GM23338 (cell line): Measurements from ENCODE around the gene RNF130. TPM values are rescaled to one million over a fixed set of nuclear protein-coding genes. Genes with fewer than 3 reads are reported as not detected.

Experiments
- ATAC-seq: fragments of 200-7000 bp; cut with Tn5 transposase; 3 replicates; pipeline ENCODE4 v1.9.1; 2020
- DNase-seq: peaks from one replicate; pipeline ENCODE4 v3.0.0-alpha.2; 2015; ENCODE audit warnings: low spot score
- H2AFZ ChIP-seq: fragments of 200-600 bp; sonication (generic); 2 replicates; pipeline ENCODE4 v1.8.0; 2016; ENCODE audit warnings: antibody characterized with exemption, mild to moderate bottlenecking, moderate library complexity
- H3F3A ChIP-seq: fragments of 200-600 bp; sonication (generic); replicated peaks from 2 replicates; pipeline ENCODE4 v1.8.0; 2017; ENCODE audit warnings: antibody characterized with exemption, mixed run types, low read depth
- H3K27ac ChIP-seq: fragments of 200-600 bp; sonication (generic); 2 replicates; pipeline ENCODE4 v1.6.1; 2016; ENCODE audit warnings: low read depth
- H3K27me3 ChIP-seq: fragments of 200-600 bp; sonication (generic); 2 replicates; pipeline ENCODE4 v1.8.0; 2016; ENCODE audit warnings: mild to moderate bottlenecking, mixed run types, moderate library complexity; ENCODE audit not compliant: insufficient read depth
- H3K36me3 ChIP-seq: fragments of 200-600 bp; sonication (generic); 2 replicates; pipeline ENCODE4 v1.8.0; 2016; ENCODE audit warnings: mild to moderate bottlenecking; ENCODE audit not compliant: insufficient read depth
- H3K4me1 ChIP-seq: fragments of 200-600 bp; sonication (generic); 2 replicates; pipeline ENCODE4 v1.8.0; 2016; ENCODE audit warnings: mild to moderate bottlenecking, moderate library complexity; ENCODE audit not compliant: insufficient read depth
- H3K4me2 ChIP-seq: fragments of 200-600 bp; sonication (generic); 2 replicates; pipeline ENCODE4 v1.7.1; 2017; ENCODE audit warnings: mixed run types
- H3K4me3 ChIP-seq: fragments of 200-600 bp; sonication (generic); 2 replicates; pipeline ENCODE4 v1.6.1; 2016; ENCODE audit warnings: mixed run types
- H3K79me2 ChIP-seq: fragments of 200-600 bp; sonication (generic); replicated peaks from 2 replicates; pipeline ENCODE4 v1.8.0; 2017; ENCODE audit warnings: mild to moderate bottlenecking; ENCODE audit not compliant: insufficient read depth
- H3K9me2 ChIP-seq: fragments of 200-600 bp; sonication (generic); 2 replicates; pipeline ENCODE4 v1.8.0; 2017; ENCODE audit not compliant: insufficient read depth
- H4K20me1 ChIP-seq: fragments of 200-600 bp; sonication (generic); replicated peaks from 2 replicates; pipeline ENCODE4 v1.8.0; 2017; ENCODE audit warnings: mild to moderate bottlenecking; ENCODE audit not compliant: insufficient read depth
- H3K27ac Mint-ChIP-seq: 2 replicates; pipeline ENCODE4 v1.8.0; 2020; ENCODE audit warnings: inconsistent platforms, mild to moderate bottlenecking, moderate library complexity, mixed read lengths
- H3K27me3 Mint-ChIP-seq: 3 replicates; pipeline ENCODE4 v1.8.0; 2022; ENCODE audit warnings: low read depth, mild to moderate bottlenecking, moderate library complexity, mixed read lengths, inconsistent platforms; ENCODE audit not compliant: insufficient read depth, poor library complexity
- H3K36me3 Mint-ChIP-seq: 3 replicates; pipeline ENCODE4 v1.8.0; 2021; ENCODE audit warnings: low read depth, mild to moderate bottlenecking, inconsistent platforms, moderate library complexity, mixed read lengths
- H3K4me1 Mint-ChIP-seq: 3 replicates; pipeline ENCODE4 v1.8.0; 2020; ENCODE audit warnings: mild to moderate bottlenecking, inconsistent platforms, mixed read lengths
- H3K4me3 Mint-ChIP-seq: 3 replicates; pipeline ENCODE4 v1.8.0; 2021; ENCODE audit warnings: moderate library complexity, mild to moderate bottlenecking, inconsistent platforms, mixed read lengths
- H3K9me3 Mint-ChIP-seq: 3 replicates; pipeline ENCODE4 v1.8.0; 2020; ENCODE audit warnings: moderate library complexity, mild to moderate bottlenecking, inconsistent platforms, mixed read lengths
- EZH2 ChIP-seq: fragments of 200-600 bp; sonication (generic); IDR thresholded peaks from one replicate; pipeline ENCODE4 v1.8.0; 2017; ENCODE audit warnings: antibody characterized with exemption, mild to moderate bottlenecking, low read depth; ENCODE audit not compliant: unreplicated experiment
- EZH2phosphoT487 ChIP-seq: fragments of 200-600 bp; sonication (generic); IDR thresholded peaks from one replicate; pipeline ENCODE4 v1.8.1; 2018; ENCODE audit warnings: antibody characterized with exemption; ENCODE audit not compliant: unreplicated experiment
- JUNB ChIP-seq: IDR thresholded peaks from one replicate; pipeline ENCODE4 v1.6.1; 2016; ENCODE audit warnings: antibody characterized with exemption; ENCODE audit not compliant: unreplicated experiment
- NANOG ChIP-seq: IDR thresholded peaks from 2 replicates; pipeline ENCODE4 v1.6.1; 2016; ENCODE audit warnings: antibody characterized with exemption, borderline replicate concordance
- ZNF114 ChIP-seq: fragments of 250-450 bp; sonication (Bioruptor Pico); IDR thresholded peaks from 2 replicates; pipeline ENCODE4 v1.5.0; 2020; ENCODE audit warnings: mild to moderate bottlenecking, moderate library complexity
- ZNF331 ChIP-seq: fragments of 250-450 bp; sonication (Bioruptor Pico); IDR thresholded peaks from 2 replicates; pipeline ENCODE4 v1.5.0; 2020; ENCODE audit warnings: low read depth, mild to moderate bottlenecking, moderate library complexity
- polyA plus RNA-seq: library from polyadenylated mRNA; unstranded; fragments of >200 nt; fragmentation: Nextera tagmentation; extraction: Ambion mirVana; gene quantifications from 2 replicates; pipeline ENCODE4 v1.2.1, GENCODE V29; 2016
- total RNA-seq: library from RNA; depleted of rRNA; stranded (reverse); fragments of >200 nt; shearing (Covaris generic); gene quantifications from 2 replicates; pipeline ENCODE4 v1.2.3, GENCODE V29; 2014
- TF ChIP-seq, protein P1 (sequence below): fragments of 250-450 bp; sonication (Bioruptor Pico); IDR thresholded peaks from 2 replicates; pipeline ENCODE4 v1.5.0; 2020; ENCODE audit warnings: mild to moderate bottlenecking, moderate library complexity
- TF ChIP-seq, protein P2 (sequence below), 2 experiments: fragments of 200-600 bp in 1 of 2; sonication (generic) in 1 of 2; conservative IDR thresholded peaks; 2 replicates each; pipeline versions ENCODE4 v1.5.1 to v1.6.1; 2016 to 2017; ENCODE audit warnings: antibody characterized with exemption in 2 of 2, low read depth in 2 of 2, mild to moderate bottlenecking in 2 of 2, moderate library complexity in 1 of 2

The RNF130 gene
- total and polyA plus RNA-seq, 2 experiments from 2014 or later = 60.1 to 97.3 TPM

DNA sequence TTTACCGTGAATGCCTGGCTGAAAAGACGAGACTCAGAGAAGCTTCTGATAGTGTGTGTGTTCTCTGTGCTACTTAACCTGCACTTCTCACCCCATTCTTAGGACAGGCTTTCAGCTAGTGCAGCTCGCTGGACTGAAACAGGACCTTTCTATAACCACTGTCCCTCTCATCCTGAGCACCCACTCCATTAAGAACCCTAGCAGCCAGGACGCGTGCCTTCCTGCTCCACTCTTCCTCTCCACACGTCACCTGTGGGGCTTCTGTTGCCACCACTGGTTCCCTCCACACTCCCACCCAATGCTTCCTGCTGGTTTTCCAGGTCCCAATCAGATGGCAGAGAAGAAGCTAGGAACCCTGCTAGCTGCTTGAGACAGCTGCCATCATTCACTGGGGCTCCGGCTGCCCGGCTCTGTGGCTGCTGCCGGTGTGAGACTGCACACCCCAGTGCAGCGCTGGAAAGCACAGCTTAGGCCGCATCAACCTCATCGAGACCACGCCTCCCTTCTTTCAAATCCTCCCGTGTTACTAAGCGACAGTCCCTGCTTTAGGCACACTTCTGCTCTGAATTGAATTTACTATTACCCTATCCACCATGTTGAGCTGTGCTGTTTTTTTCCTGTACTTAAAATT lies 44.0 kb downstream of the RNF130 start:
- Histone ChIP-seq H3K36me3 (no peaks in the 10 kb centered on the region), H3K79me2 (no peaks in the 10 kb centered on the region; the same call in 1 of the 2 replicates), H3K4me3 (no peak overlapping the region), H3K9me2 (no peaks in the 10 kb centered on the region), H3K4me1 (no peaks in the 10 kb centered on the region; the same call in 1 of the 2 replicates), H3K4me2 (no peak overlapping the region), H3F3A (no peaks in the 10 kb centered on the region), H2AFZ (no peak overlapping the region), H3K27me3 (no peaks in the 10 kb centered on the region), H3K27ac (no peak overlapping the region), H4K20me1 (peaks cover 8% of the 10 kb centered on the region; the same call in 1 of the 2 replicates)
- Mint-ChIP-seq H3K27ac (no peak overlapping the region), H3K4me3 (no peak overlapping the region), H3K27me3 (no peaks in the 10 kb centered on the region), H3K36me3 (peaks cover 8% of the 10 kb centered on the region), H3K4me1 (peaks cover 23% of the 10 kb centered on the region), H3K9me3 (no peaks in the 10 kb centered on the region)
- no peak for DNase-seq
- no peak for TF ChIP-seq ZNF331 (CRISPR knock-in tag)
- TF ChIP-seq EZH2 = no peak
- no peak for TF ChIP-seq EZH2phosphoT487
- no peak for TF ChIP-seq JUNB
- no peak for TF ChIP-seq NANOG
- TF ChIP-seq, protein P1, sequence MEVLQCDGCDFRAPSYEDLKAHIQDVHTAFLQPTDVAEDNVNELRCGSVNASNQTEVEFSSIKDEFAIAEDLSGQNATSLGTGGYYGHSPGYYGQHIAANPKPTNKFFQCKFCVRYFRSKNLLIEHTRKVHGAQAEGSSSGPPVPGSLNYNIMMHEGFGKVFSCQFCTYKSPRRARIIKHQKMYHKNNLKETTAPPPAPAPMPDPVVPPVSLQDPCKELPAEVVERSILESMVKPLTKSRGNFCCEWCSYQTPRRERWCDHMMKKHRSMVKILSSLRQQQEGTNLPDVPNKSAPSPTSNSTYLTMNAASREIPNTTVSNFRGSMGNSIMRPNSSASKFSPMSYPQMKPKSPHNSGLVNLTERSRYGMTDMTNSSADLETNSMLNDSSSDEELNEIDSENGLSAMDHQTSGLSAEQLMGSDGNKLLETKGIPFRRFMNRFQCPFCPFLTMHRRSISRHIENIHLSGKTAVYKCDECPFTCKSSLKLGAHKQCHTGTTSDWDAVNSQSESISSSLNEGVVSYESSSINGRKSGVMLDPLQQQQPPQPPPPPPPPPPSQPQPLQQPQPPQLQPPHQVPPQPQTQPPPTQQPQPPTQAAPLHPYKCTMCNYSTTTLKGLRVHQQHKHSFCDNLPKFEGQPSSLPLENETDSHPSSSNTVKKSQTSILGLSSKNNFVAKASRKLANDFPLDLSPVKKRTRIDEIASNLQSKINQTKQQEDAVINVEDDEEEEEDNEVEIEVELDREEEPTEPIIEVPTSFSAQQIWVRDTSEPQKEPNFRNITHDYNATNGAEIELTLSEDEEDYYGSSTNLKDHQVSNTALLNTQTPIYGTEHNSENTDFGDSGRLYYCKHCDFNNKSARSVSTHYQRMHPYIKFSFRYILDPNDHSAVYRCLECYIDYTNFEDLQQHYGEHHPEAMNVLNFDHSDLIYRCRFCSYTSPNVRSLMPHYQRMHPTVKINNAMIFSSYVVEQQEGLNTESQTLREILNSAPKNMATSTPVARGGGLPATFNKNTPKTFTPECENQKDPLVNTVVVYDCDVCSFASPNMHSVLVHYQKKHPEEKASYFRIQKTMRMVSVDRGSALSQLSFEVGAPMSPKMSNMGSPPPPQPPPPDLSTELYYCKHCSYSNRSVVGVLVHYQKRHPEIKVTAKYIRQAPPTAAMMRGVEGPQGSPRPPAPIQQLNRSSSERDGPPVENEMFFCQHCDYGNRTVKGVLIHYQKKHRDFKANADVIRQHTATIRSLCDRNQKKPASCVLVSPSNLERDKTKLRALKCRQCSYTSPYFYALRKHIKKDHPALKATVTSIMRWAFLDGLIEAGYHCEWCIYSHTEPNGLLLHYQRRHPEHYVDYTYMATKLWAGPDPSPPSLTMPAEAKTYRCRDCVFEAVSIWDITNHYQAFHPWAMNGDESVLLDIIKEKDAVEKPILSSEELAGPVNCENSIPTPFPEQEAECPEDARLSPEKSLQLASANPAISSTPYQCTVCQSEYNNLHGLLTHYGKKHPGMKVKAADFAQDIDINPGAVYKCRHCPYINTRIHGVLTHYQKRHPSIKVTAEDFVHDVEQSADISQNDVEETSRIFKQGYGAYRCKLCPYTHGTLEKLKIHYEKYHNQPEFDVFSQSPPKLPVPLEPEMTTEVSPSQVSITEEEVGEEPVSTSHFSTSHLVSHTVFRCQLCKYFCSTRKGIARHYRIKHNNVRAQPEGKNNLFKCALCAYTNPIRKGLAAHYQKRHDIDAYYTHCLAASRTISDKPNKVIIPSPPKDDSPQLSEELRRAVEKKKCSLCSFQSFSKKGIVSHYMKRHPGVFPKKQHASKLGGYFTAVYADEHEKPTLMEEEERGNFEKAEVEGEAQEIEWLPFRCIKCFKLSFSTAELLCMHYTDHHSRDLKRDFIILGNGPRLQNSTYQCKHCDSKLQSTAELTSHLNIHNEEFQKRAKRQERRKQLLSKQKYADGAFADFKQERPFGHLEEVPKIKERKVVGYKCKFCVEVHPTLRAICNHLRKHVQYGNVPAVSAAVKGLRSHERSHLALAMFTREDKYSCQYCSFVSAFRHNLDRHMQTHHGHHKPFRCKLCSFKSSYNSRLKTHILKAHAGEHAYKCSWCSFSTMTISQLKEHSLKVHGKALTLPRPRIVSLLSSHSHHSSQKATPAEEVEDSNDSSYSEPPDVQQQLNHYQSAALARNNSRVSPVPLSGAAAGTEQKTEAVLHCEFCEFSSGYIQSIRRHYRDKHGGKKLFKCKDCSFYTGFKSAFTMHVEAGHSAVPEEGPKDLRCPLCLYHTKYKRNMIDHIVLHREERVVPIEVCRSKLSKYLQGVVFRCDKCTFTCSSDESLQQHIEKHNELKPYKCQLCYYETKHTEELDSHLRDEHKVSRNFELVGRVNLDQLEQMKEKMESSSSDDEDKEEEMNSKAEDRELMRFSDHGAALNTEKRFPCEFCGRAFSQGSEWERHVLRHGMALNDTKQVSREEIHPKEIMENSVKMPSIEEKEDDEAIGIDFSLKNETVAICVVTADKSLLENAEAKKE (CRISPR knock-in tag) = no peak
- TF ChIP-seq ZNF114 (CRISPR knock-in tag) = no peak
- TF ChIP-seq, protein P2, sequence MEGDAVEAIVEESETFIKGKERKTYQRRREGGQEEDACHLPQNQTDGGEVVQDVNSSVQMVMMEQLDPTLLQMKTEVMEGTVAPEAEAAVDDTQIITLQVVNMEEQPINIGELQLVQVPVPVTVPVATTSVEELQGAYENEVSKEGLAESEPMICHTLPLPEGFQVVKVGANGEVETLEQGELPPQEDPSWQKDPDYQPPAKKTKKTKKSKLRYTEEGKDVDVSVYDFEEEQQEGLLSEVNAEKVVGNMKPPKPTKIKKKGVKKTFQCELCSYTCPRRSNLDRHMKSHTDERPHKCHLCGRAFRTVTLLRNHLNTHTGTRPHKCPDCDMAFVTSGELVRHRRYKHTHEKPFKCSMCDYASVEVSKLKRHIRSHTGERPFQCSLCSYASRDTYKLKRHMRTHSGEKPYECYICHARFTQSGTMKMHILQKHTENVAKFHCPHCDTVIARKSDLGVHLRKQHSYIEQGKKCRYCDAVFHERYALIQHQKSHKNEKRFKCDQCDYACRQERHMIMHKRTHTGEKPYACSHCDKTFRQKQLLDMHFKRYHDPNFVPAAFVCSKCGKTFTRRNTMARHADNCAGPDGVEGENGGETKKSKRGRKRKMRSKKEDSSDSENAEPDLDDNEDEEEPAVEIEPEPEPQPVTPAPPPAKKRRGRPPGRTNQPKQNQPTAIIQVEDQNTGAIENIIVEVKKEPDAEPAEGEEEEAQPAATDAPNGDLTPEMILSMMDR (conservative IDR thresholded peaks at IDR 0.05; ENCODE audit: low read depth in 2 of 2) = no peak
- ATAC-seq = peak; percentile 49
